Caco-2 (cell line): Measurements from ENCODE around the gene ELOVL5. TPM values are rescaled to one million over a fixed set of nuclear protein-coding genes. Genes with fewer than 3 reads are reported as not detected.

Experiments
- BruUV-seq: library from RNA; stranded (reverse); fragments of 400-500 nt; replicated peaks from 2 replicates; lab custom pipeline; 2021; lab: Mats Ljungman, UMichigan
- CTCF ChIA-PET: fragments of 300-600 bp; sonication (Branson Sonifier 250); formaldehyde crosslinking; loops from one replicate; lab custom pipeline; 2022; ENCODE audit warnings: antibody characterized with exemption; lab: Charles Lee
- POLR2A ChIA-PET: fragments of 300-600 bp; sonication (Branson Sonifier 250); formaldehyde crosslinking; loops from one replicate; lab custom pipeline; 2022; ENCODE audit warnings: antibody characterized with exemption; lab: Charles Lee
- DNase-seq, 2 experiments: peaks; one replicate each; pipeline versions ENCODE4 v3.0.0 to v3.0.0-alpha.2; 2020 to 2022
- H3K27me3 ChIP-seq: replicated peaks from 2 replicates; pipeline ENCODE4 v1.6.0; 2011; ENCODE audit warnings: low read length; ENCODE audit not compliant: control insufficient read depth, insufficient read depth
- H3K36me3 ChIP-seq: 2 replicates; pipeline ENCODE4 v1.5.1; 2011; ENCODE audit warnings: low read length; ENCODE audit not compliant: control insufficient read depth, insufficient read depth
- H3K4me1 ChIP-seq: fragments of 250-450 bp; sonication (Bioruptor Pico); 2 replicates; pipeline ENCODE4 v1.5.1; 2020; ENCODE audit warnings: mild to moderate bottlenecking
- H3K4me3 ChIP-seq: 2 replicates; pipeline ENCODE4 v1.5.1; 2011; ENCODE audit warnings: low read depth, mild to moderate bottlenecking, control low read depth, low read length
- H3K9me3 ChIP-seq: fragments of 250-450 bp; sonication (Bioruptor Pico); 2 replicates; pipeline ENCODE4 v1.5.1; 2020; ENCODE audit warnings: mild to moderate bottlenecking, moderate library complexity
- H3K27ac Mint-ChIP-seq: one replicate; pipeline ENCODE4 v1.8.0; 2022; ENCODE audit warnings: mixed read lengths; ENCODE audit not compliant: unreplicated experiment
- H3K27me3 Mint-ChIP-seq: one replicate; pipeline ENCODE4 v1.8.0; 2022; ENCODE audit warnings: mixed read lengths; ENCODE audit not compliant: insufficient read depth, unreplicated experiment
- H3K36me3 Mint-ChIP-seq: one replicate; pipeline ENCODE4 v1.8.0; 2022; ENCODE audit warnings: mild to moderate bottlenecking, mixed read lengths; ENCODE audit not compliant: insufficient read depth, unreplicated experiment
- H3K4me1 Mint-ChIP-seq: one replicate; pipeline ENCODE4 v1.8.0; 2022; ENCODE audit warnings: low read depth, mixed read lengths; ENCODE audit not compliant: unreplicated experiment
- H3K4me3 Mint-ChIP-seq: one replicate; pipeline ENCODE4 v1.8.0; 2022; ENCODE audit warnings: mild to moderate bottlenecking, moderate library complexity, mixed read lengths; ENCODE audit not compliant: unreplicated experiment
- H3K9me3 Mint-ChIP-seq: one replicate; pipeline ENCODE4 v1.8.0; 2022; ENCODE audit warnings: mixed read lengths; ENCODE audit not compliant: unreplicated experiment
- intact Hi-C: fragments of 100-400 bp; cut with micrococcal nuclease; formaldehyde crosslinking; loops from one replicate; pipeline ENCODE4 v1.10.0; 2022; ENCODE audit not compliant: unreplicated experiment
- total RNA-seq: library from RNA; stranded (reverse); gene quantifications from 2 replicates; pipeline ENCODE4 v1.2.3, GENCODE V29; 2022
- TF ChIP-seq, protein P1 (sequence below), 2 experiments: fragments of 200-600 bp in 1 of 2; IDR thresholded peaks; 1 replicate in 1 of 2; 2 replicates in 1 of 2; pipeline versions ENCODE4 v1.5.1 to v1.8.0; 2011 to 2022; ENCODE audit warnings: antibody characterized with exemption in 1 of 2, control low read depth in 1 of 2, inconsistent platforms in 1 of 2, low read depth in 1 of 2, low read length in 1 of 2, mild to moderate bottlenecking in 1 of 2, moderate library complexity in 1 of 2; ENCODE audit not compliant: insufficient read depth in 1 of 2, severe bottlenecking in 1 of 2, unreplicated experiment in 1 of 2

Gene ELOVL5
- total RNA-seq, 1 experiment from 2014 or later: 70.4 TPM

DNA sequence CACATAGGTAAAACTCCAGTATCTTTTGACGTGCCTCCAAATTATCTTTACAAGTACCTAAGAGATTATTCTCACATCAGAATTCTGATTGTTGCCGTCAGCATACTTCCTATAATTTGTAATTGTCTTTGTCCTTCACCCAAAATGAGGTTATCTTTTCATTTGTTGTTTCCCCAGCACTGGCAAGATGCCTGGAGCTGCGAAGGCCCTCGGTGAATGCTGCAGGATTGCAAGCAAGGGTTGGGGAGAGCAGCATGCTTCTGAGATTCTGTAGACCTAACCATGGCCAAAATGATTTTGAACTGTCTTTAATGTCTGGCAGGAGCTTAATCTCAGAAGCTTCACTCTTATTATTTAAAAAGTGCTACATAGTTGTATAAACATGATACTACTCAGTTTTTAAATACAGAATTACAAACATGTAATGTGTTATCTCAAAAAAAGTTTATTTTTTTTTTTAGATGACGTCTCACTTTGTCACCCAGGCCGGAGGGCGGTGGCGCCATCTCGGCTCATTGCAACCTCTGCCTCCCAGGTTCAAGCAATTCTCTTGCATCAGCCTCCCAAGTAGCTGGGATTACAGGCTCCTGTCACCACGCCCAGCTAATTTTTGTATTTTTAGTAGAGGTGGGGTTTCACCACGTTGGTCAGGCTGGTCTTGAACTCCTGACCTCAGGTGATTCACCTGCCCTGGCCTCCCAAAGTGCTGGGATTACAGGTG lies 88.7 kb downstream of the ELOVL5 start:
- intact Hi-C loops: no loop called here
- H3K36me3 Mint-ChIP-seq: peaks cover 10% of the 10 kb centered on the region
- H3K27me3 ChIP-seq: no peaks in the 10 kb centered on the region
- ChIA-PET POLR2A (no interaction called here), CTCF (no interaction called here)
- H3K9me3 Mint-ChIP-seq: no peaks in the 10 kb centered on the region
- no peaks in the 10 kb centered on the region for H3K27me3 Mint-ChIP-seq
- no TSS peak for BruUV-seq
- H3K36me3 ChIP-seq: 0 out of 2 replicates have a peak, but pooled peaks cover 1% of the 10 kb centered on the region
- no peaks in the 10 kb centered on the region for H3K4me1 Mint-ChIP-seq
- no peak overlapping the region for H3K27ac Mint-ChIP-seq
- H3K4me3 Mint-ChIP-seq: no peak overlapping the region
- no peak overlapping the region for H3K4me3 ChIP-seq
- TF ChIP-seq, protein P1, sequence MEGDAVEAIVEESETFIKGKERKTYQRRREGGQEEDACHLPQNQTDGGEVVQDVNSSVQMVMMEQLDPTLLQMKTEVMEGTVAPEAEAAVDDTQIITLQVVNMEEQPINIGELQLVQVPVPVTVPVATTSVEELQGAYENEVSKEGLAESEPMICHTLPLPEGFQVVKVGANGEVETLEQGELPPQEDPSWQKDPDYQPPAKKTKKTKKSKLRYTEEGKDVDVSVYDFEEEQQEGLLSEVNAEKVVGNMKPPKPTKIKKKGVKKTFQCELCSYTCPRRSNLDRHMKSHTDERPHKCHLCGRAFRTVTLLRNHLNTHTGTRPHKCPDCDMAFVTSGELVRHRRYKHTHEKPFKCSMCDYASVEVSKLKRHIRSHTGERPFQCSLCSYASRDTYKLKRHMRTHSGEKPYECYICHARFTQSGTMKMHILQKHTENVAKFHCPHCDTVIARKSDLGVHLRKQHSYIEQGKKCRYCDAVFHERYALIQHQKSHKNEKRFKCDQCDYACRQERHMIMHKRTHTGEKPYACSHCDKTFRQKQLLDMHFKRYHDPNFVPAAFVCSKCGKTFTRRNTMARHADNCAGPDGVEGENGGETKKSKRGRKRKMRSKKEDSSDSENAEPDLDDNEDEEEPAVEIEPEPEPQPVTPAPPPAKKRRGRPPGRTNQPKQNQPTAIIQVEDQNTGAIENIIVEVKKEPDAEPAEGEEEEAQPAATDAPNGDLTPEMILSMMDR (IDR thresholded peaks at IDR 0.05; ENCODE audit: insufficient read depth in 1 of 2, low read depth in 1 of 2, low read length in 1 of 2, severe bottlenecking in 1 of 2, unreplicated experiment in 1 of 2): no peak
- no peak for DNase-seq
- no peaks in the 10 kb centered on the region for H3K9me3 ChIP-seq
- no peaks in the 10 kb centered on the region for H3K4me1 ChIP-seq

DNA sequence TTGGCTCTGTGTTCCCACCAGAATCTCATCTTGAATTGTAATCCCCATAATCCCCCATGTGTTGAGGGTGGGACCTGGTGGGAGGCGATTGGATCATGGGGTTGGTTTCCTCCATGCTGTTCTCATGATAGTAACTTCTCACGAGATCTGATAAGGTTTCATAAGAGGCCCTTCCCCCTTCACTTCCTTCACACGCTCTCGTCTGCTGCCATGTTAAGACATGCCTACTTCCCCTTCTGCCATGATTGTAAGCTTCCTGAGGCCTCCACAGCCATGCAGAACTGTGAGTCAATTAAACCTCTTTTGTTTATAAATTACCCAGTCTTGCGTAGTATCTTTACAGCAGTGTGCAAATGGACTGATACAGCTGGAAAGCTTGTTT lies 90.0 kb downstream of the ELOVL5 start:
- no peaks in the 10 kb centered on the region for H3K27me3 ChIP-seq
- DNase-seq: no peak
- TF ChIP-seq, protein P1 (IDR thresholded peaks at IDR 0.05; ENCODE audit: insufficient read depth in 1 of 2, low read depth in 1 of 2, low read length in 1 of 2, severe bottlenecking in 1 of 2, unreplicated experiment in 1 of 2): no peak
- H3K36me3 ChIP-seq: 0 out of 2 replicates have a peak, but pooled peaks cover 1% of the 10 kb centered on the region
- intact Hi-C loops: no loop called here
- H3K36me3 Mint-ChIP-seq: peaks cover 10% of the 10 kb centered on the region
- no peak overlapping the region for H3K4me3 ChIP-seq
- H3K4me3 Mint-ChIP-seq: no peak overlapping the region
- H3K27ac Mint-ChIP-seq: no peak overlapping the region
- H3K9me3 Mint-ChIP-seq: no peaks in the 10 kb centered on the region
- POLR2A ChIA-PET: no interaction called here
- H3K4me1 ChIP-seq: no peaks in the 10 kb centered on the region
- BruUV-seq: no TSS peak
- no peaks in the 10 kb centered on the region for H3K27me3 Mint-ChIP-seq
- H3K4me1 Mint-ChIP-seq: no peaks in the 10 kb centered on the region
- CTCF ChIA-PET: no interaction called here
- H3K9me3 ChIP-seq: no peaks in the 10 kb centered on the region

DNA sequence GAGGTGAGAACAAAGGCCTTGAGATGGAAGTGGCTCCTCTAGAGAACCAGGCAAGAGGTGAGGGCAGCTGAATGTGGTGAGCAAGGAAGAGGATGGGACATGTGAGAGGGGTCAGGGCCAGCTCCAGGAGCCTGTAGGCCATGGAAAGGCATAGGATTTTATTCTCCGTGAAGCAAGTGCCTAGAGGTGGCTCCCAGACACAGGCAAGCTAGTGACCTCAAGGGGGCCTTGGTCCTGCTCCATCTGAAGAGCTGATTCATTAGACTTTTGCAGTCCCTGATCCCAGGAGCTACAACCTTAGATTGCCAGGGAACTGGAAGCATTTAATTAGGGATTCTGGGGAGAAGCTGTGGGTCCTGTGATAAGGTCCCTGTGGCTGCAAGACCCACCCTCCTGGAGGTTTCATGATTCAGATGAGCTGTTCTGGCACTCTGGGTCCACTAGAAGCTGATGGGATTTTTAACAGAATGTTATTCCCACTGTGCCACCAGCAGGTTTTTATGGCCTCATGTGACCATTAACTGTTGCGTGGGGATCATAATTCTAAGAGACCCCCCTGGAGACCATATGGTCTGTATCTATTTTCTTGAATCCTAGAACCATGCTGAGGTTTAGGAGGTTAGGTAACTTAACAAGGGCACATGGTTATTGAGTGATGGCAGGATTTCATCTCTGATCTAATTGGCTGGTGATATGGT lies 90.5 kb downstream of the ELOVL5 start:
- no TSS peak for BruUV-seq
- POLR2A ChIA-PET: no interaction called here

More for the DNA sequence above, 90.5 kb downstream of the ELOVL5 start:
- H3K4me1 Mint-ChIP-seq: no peaks in the 10 kb centered on the region
- peaks cover 10% of the 10 kb centered on the region for H3K36me3 Mint-ChIP-seq
- H3K27me3 Mint-ChIP-seq: no peaks in the 10 kb centered on the region
- no peak for DNase-seq
- no peak overlapping the region for H3K27ac Mint-ChIP-seq
- CTCF ChIA-PET: no interaction called here
- Histone ChIP-seq H3K9me3 (no peaks in the 10 kb centered on the region), H3K27me3 (no peaks in the 10 kb centered on the region), H3K4me3 (no peak overlapping the region), H3K4me1 (no peaks in the 10 kb centered on the region), H3K36me3 (0 out of 2 replicates have a peak, but pooled peaks cover 1% of the 10 kb centered on the region)
- TF ChIP-seq, protein P1 (IDR thresholded peaks at IDR 0.05; ENCODE audit: insufficient read depth in 1 of 2, low read depth in 1 of 2, low read length in 1 of 2, severe bottlenecking in 1 of 2, unreplicated experiment in 1 of 2): no peak
- no peaks in the 10 kb centered on the region for H3K9me3 Mint-ChIP-seq
- intact Hi-C loops: no loop called here
- H3K4me3 Mint-ChIP-seq: no peak overlapping the region
